Caki2 (cell line): Measurements from ENCODE around the gene ETV4. TPM values are rescaled to one million over a fixed set of nuclear protein-coding genes. Genes with fewer than 3 reads are reported as not detected.

Source experiments
- total RNA-seq: library from RNA; depleted of rRNA; stranded (reverse); fragments of >200 nt; shearing (Covaris generic); gene quantifications from 2 replicates; pipeline ENCODE4 v1.2.3, GENCODE V29; 2014; ENCODE audit warnings: low replicate concordance; rRNA removed

Gene ETV4
- total RNA-seq, 1 experiment from 2014 or later = 36.0 TPM

Other genes starting within 250 kb of the ETV4 start
- 49.3 and 50.6 TPM in 2 replicates for gene ARL4D, start 147.3 kb downstream of the ETV4 start, total RNA-seq
- gene DHX8, start 62.4 kb downstream of the ETV4 start, total RNA-seq = 27.1 and 29.2 TPM in 2 replicates
- not detected in 2 replicates for gene MEOX1, start 115.6 kb upstream of the ETV4 start, total RNA-seq
- 1.8 and 2.4 TPM in 2 replicates for gene SOST, start 212.5 kb upstream of the ETV4 start, total RNA-seq
- gene DUSP3, start 232.6 kb upstream of the ETV4 start, total RNA-seq = 48.7 and 54.8 TPM in 2 replicates
- not detected in 2 replicates for gene CFAP97D1, start 234.1 kb upstream of the ETV4 start, total RNA-seq